HG03135 (cell line): Measurements from ENCODE around the gene WDR37.

Experiments used
- ATAC-seq: cut with Tn5 transposase; IDR thresholded peaks from one replicate; pipeline ENCODE4 v1.9.1; 2021; ENCODE audit warnings: mild to moderate bottlenecking, moderate library complexity; ENCODE audit not compliant: unreplicated experiment

The WDR37 gene

GRCh38 chr10:1123972-1124371 is 67.8 kb downstream of the WDR37 start:
- no peak for ATAC-seq

- no peak for ATAC-seq
These were observed 68.6 kb downstream of the WDR37 start for GRCh38 chr10:1124796-1125195.

GRCh38 chr10:1126461-1126860 is 70.3 kb downstream of the WDR37 start:
- ATAC-seq, result no peak

- no peak for ATAC-seq
These were observed 71.4 kb downstream of the WDR37 start for GRCh38 chr10:1127629-1128028.

GRCh38 chr10:1128115-1128514 is 71.9 kb downstream of the WDR37 start:
- ATAC-seq, result no peak

- no peak for ATAC-seq
These were observed 72.5 kb downstream of the WDR37 start for GRCh38 chr10:1128649-1129048.

GRCh38 chr10:1130226-1130625 is 74.0 kb downstream of the WDR37 start:
- no peak for ATAC-seq

GRCh38 chr10:1130995-1131790 is 75.0 kb downstream of the WDR37 start:
- no peak for ATAC-seq

GRCh38 chr10:1132584-1132983 is 76.4 kb downstream of the WDR37 start:
- no peak for ATAC-seq

- no peak for ATAC-seq
These were observed 77.4 kb downstream of the WDR37 start for GRCh38 chr10:1133495-1134045.

GRCh38 chr10:1134156-1134555 is 78.0 kb downstream of the WDR37 start:
- no peak for ATAC-seq

- ATAC-seq, result no peak
These were observed 80.1 kb downstream of the WDR37 start for GRCh38 chr10:1136268-1136667.

GRCh38 chr10:1137499-1138163 is 81.4 kb downstream of the WDR37 start:
- no peak for ATAC-seq

GRCh38 chr10:1138529-1138928 is 82.3 kb downstream of the WDR37 start:
- ATAC-seq, result no peak

- no peak for ATAC-seq
These were observed 85.1 kb downstream of the WDR37 start for GRCh38 chr10:1141261-1141660.

GRCh38 chr10:1141701-1142100 is 85.5 kb downstream of the WDR37 start:
- no peak for ATAC-seq

GRCh38 chr10:1142596-1142995 is 86.4 kb downstream of the WDR37 start:
- ATAC-seq, result no peak

GRCh38 chr10:1147810-1148209 is 91.6 kb downstream of the WDR37 start:
- ATAC-seq, result no peak

- no peak for ATAC-seq
These were observed 92.8 kb downstream of the WDR37 start for GRCh38 chr10:1148855-1149605.

GRCh38 chr10:1149793-1150637 is 93.8 kb downstream of the WDR37 start:
- no peak for ATAC-seq

- ATAC-seq, result no peak
These were observed 94.4 kb downstream of the WDR37 start for GRCh38 chr10:1150638-1150955.
